HG03521 (cell line): ENCODE results near the gene TMEM272.
"Not testable (repeated sequence)": the region's sequence is repeated elsewhere in the genome, so short reads cannot be mapped to it uniquely, and the experiment has no call there.

ENCODE experiments used
- ATAC-seq: cut with Tn5 transposase; IDR thresholded peaks from one replicate; pipeline ENCODE4 v1.9.1; 2021; ENCODE audit warnings: mild to moderate bottlenecking, moderate library complexity; ENCODE audit not compliant: unreplicated experiment

TMEM272 gene

GRCh38 chr13:51826606-51827005, 18.4 kb downstream of the TMEM272 start:
- ATAC-seq, result no peak

GRCh38 chr13:51825681-51826254, 19.2 kb downstream of the TMEM272 start:
- ATAC-seq, result no peak

- no peak for ATAC-seq
These were observed 19.8 kb downstream of the TMEM272 start for GRCh38 chr13:51825165-51825592.

- not testable (repeated sequence) for ATAC-seq
These were observed 20.3 kb downstream of the TMEM272 start for GRCh38 chr13:51824712-51825111.

- no peak for ATAC-seq
These were observed 21.1 kb downstream of the TMEM272 start for GRCh38 chr13:51823863-51824262.

GRCh38 chr13:51823359-51823758, 21.6 kb downstream of the TMEM272 start:
- ATAC-seq, result no peak

GRCh38 chr13:51822106-51822815, 22.7 kb downstream of the TMEM272 start:
- no peak for ATAC-seq

GRCh38 chr13:51821606-51822005, 23.4 kb downstream of the TMEM272 start:
- ATAC-seq, result no peak

GRCh38 chr13:51820016-51820597, 24.9 kb downstream of the TMEM272 start:
- ATAC-seq, result no peak

- no peak for ATAC-seq
These were observed 25.4 kb downstream of the TMEM272 start for GRCh38 chr13:51819544-51819943.

GRCh38 chr13:51818781-51819511, 26.0 kb downstream of the TMEM272 start:
- ATAC-seq, result no peak

- no peak for ATAC-seq
These were observed 26.7 kb downstream of the TMEM272 start for GRCh38 chr13:51818276-51818675.

- no peak for ATAC-seq
These were observed 27.3 kb downstream of the TMEM272 start for GRCh38 chr13:51817717-51818116.

- no peak for ATAC-seq
These were observed 28.2 kb downstream of the TMEM272 start for GRCh38 chr13:51816604-51817249.

GRCh38 chr13:51815848-51816247, 29.1 kb downstream of the TMEM272 start:
- no peak for ATAC-seq

GRCh38 chr13:51814825-51815650, 29.9 kb downstream of the TMEM272 start:
- peak; percentile 80 for ATAC-seq

- no peak for ATAC-seq
These were observed 30.9 kb downstream of the TMEM272 start for GRCh38 chr13:51814071-51814470.

GRCh38 chr13:51811920-51812451, 33.0 kb downstream of the TMEM272 start:
- no peak for ATAC-seq

GRCh38 chr13:51811046-51811445, 33.9 kb downstream of the TMEM272 start:
- no peak for ATAC-seq

- ATAC-seq, result no peak
These were observed 36.2 kb downstream of the TMEM272 start for GRCh38 chr13:51808811-51809210.
